SKM-1 (cell line): ENCODE data around the gene HOXC13.

Source experiments
- DNase-seq: peaks from one replicate; lab custom pipeline; 2025; ENCODE audit not compliant: unreplicated experiment; lab: John Stamatoyannopoulos, UW

Gene HOXC13

GRCh38 chr12:53937596-53938325 lies 870 bp upstream of the HOXC13 start:
- DNase-seq: no peak

- no peak for DNase-seq
These were observed 794 bp downstream of the HOXC13 start for GRCh38 chr12:53939141-53940108.

- DNase-seq: no peak
These were observed 1.9 kb downstream of the HOXC13 start for GRCh38 chr12:53940443-53941014.

GRCh38 chr12:53941187-53941586 lies 2.6 kb downstream of the HOXC13 start:
- no peak for DNase-seq

GRCh38 chr12:53941750-53942149 lies 3.1 kb downstream of the HOXC13 start:
- no peak for DNase-seq

- DNase-seq: no peak
These were observed 3.9 kb downstream of the HOXC13 start for GRCh38 chr12:53942467-53942997.

GRCh38 chr12:53944209-53944608 lies 5.6 kb downstream of the HOXC13 start:
- DNase-seq: no peak

GRCh38 chr12:53944907-53945847 lies 6.5 kb downstream of the HOXC13 start:
- DNase-seq: no peak

- DNase-seq: no peak
These were observed 9.1 kb downstream of the HOXC13 start for GRCh38 chr12:53947743-53948142.

GRCh38 chr12:53948650-53949593 lies 10.3 kb downstream of the HOXC13 start:
- no peak for DNase-seq

GRCh38 chr12:53949631-53950436 lies 11.2 kb downstream of the HOXC13 start:
- no peak for DNase-seq

GRCh38 chr12:53950437-53950773 lies 11.8 kb downstream of the HOXC13 start:
- DNase-seq: no peak

- DNase-seq: no peak
These were observed 12.4 kb downstream of the HOXC13 start for GRCh38 chr12:53950789-53951576.

GRCh38 chr12:53951577-53952334 lies 13.1 kb downstream of the HOXC13 start:
- no peak for DNase-seq

- DNase-seq: no peak
These were observed 13.7 kb downstream of the HOXC13 start for GRCh38 chr12:53952335-53952694.

GRCh38 chr12:53952871-53953734 lies 14.5 kb downstream of the HOXC13 start:
- no peak for DNase-seq
